ENCODE results near the gene MYL12B. TPM values are rescaled to one million over a fixed set of nuclear protein-coding genes. Genes with fewer than 3 reads are reported as not detected.
"Not testable (repeated sequence)": the region's sequence is repeated elsewhere in the genome, so short reads cannot be mapped to it uniquely, and the experiment has no call there.

MYL12B gene
- total RNA-seq, 1 donor from 2014 or later: 123 TPM

DNA sequence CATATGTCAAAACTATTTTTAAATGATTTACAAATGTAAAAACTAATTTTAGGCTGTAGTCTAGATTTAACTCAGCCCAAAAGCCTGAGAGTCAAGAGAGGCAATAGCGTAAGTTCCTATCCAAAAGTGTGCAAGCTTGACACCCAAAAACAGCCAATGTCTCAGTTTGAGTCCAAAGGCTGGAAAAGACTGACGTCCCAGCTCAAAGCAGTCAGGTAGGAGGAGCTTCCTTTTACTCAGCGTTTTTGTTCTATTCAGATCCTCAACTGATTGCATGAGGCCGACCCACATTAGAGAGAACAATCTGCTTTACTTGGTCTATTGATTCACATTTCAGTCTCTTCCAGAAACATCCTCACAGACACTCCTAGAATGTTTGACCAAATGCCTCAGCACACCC is 51.8 kb downstream of the MYL12B start:
- no peak for DNase-seq
- H3K27ac Mint-ChIP-seq (ENCODE audit: unreplicated experiment): no peak overlapping the region
- no peak overlapping the region for H3K4me3 Mint-ChIP-seq (ENCODE audit: unreplicated experiment)
- H3K9me3 Mint-ChIP-seq (ENCODE audit: unreplicated experiment): no peaks in the 10 kb centered on the region
- TF ChIP-seq, protein P1, sequence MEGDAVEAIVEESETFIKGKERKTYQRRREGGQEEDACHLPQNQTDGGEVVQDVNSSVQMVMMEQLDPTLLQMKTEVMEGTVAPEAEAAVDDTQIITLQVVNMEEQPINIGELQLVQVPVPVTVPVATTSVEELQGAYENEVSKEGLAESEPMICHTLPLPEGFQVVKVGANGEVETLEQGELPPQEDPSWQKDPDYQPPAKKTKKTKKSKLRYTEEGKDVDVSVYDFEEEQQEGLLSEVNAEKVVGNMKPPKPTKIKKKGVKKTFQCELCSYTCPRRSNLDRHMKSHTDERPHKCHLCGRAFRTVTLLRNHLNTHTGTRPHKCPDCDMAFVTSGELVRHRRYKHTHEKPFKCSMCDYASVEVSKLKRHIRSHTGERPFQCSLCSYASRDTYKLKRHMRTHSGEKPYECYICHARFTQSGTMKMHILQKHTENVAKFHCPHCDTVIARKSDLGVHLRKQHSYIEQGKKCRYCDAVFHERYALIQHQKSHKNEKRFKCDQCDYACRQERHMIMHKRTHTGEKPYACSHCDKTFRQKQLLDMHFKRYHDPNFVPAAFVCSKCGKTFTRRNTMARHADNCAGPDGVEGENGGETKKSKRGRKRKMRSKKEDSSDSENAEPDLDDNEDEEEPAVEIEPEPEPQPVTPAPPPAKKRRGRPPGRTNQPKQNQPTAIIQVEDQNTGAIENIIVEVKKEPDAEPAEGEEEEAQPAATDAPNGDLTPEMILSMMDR (IDR thresholded peaks at IDR 0.05; ENCODE audit: partially characterized antibody, unreplicated experiment): no peak
- no peaks in the 10 kb centered on the region for H3K4me1 Mint-ChIP-seq (ENCODE audit: low read depth, unreplicated experiment)
- H3K36me3 Mint-ChIP-seq (ENCODE audit: unreplicated experiment): peaks cover 14% of the 10 kb centered on the region
- no peaks in the 10 kb centered on the region for H3K27me3 Mint-ChIP-seq (ENCODE audit: unreplicated experiment)

DNA sequence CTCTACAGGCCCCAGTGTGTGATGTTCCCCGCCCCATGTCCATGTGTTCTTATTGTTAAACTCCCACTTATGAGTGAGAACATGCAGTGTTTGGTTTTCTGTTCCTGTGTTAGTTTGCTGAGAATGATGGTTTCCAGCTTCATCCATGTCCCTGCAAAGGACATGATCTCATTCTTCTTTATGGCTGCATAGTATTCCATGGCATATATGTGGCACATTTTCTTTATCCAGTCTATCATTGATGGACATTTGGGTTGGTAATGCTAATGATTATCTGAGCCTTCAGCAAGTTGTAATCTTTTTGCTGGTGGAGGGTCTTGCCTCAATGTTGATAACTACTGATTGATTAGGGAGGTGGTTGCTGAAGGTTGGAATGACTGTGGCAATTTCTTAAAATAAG is 53.4 kb downstream of the MYL12B start:
- H3K27ac Mint-ChIP-seq (ENCODE audit: unreplicated experiment); H3K4me3 Mint-ChIP-seq (ENCODE audit: unreplicated experiment); H3K9me3 Mint-ChIP-seq (ENCODE audit: unreplicated experiment); H3K4me1 Mint-ChIP-seq (ENCODE audit: low read depth, unreplicated experiment); H3K27me3 Mint-ChIP-seq (ENCODE audit: unreplicated experiment); DNase-seq: not testable (repeated sequence)
- peaks cover 14% of the 10 kb centered on the region for H3K36me3 Mint-ChIP-seq (ENCODE audit: unreplicated experiment)

DNA sequence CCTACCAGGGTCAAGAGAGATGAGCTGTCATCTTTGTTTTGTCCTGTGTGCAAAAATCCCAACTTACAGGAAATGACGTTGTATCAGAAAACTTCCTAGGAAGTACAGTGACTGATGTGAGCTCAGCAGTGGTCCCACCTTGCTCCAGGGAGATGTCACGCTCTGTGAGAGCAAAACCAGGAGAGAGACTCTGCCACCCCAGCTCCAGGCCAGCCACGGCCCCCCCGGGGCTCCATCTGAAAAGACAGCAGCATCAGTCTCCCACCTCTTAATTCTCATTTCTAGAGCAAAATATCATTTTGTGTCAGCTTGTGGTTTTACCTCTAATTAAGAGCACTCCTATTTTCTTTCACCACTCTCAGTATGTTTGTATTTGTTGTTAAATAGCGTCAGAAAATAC is 57.5 kb downstream of the MYL12B start:
- TF ChIP-seq, protein P1 (IDR thresholded peaks at IDR 0.05; ENCODE audit: partially characterized antibody, unreplicated experiment): no peak
- Mint-ChIP-seq H3K9me3 (ENCODE audit: unreplicated experiment) (no peaks in the 10 kb centered on the region), H3K27ac (ENCODE audit: unreplicated experiment) (no peak overlapping the region), H3K36me3 (ENCODE audit: unreplicated experiment) (peaks cover 14% of the 10 kb centered on the region), H3K4me1 (ENCODE audit: low read depth, unreplicated experiment) (peaks cover 5% of the 10 kb centered on the region), H3K4me3 (ENCODE audit: unreplicated experiment) (no peak overlapping the region), H3K27me3 (ENCODE audit: unreplicated experiment) (peaks cover 1% of the 10 kb centered on the region)
- no peak for DNase-seq

GRCh38 chr18:3319894-3320454 is 58.0 kb downstream of the MYL12B start:
- Mint-ChIP-seq H3K9me3 (ENCODE audit: unreplicated experiment) (no peaks in the 10 kb centered on the region), H3K27ac (ENCODE audit: unreplicated experiment) (no peak overlapping the region), H3K4me3 (ENCODE audit: unreplicated experiment) (no peak overlapping the region), H3K27me3 (ENCODE audit: unreplicated experiment) (peaks cover 1% of the 10 kb centered on the region), H3K36me3 (ENCODE audit: unreplicated experiment) (peaks cover 14% of the 10 kb centered on the region), H3K4me1 (ENCODE audit: low read depth, unreplicated experiment) (peaks cover 5% of the 10 kb centered on the region)
- no peak for DNase-seq
- TF ChIP-seq, protein P1 (IDR thresholded peaks at IDR 0.05; ENCODE audit: partially characterized antibody, unreplicated experiment): no peak

DNA sequence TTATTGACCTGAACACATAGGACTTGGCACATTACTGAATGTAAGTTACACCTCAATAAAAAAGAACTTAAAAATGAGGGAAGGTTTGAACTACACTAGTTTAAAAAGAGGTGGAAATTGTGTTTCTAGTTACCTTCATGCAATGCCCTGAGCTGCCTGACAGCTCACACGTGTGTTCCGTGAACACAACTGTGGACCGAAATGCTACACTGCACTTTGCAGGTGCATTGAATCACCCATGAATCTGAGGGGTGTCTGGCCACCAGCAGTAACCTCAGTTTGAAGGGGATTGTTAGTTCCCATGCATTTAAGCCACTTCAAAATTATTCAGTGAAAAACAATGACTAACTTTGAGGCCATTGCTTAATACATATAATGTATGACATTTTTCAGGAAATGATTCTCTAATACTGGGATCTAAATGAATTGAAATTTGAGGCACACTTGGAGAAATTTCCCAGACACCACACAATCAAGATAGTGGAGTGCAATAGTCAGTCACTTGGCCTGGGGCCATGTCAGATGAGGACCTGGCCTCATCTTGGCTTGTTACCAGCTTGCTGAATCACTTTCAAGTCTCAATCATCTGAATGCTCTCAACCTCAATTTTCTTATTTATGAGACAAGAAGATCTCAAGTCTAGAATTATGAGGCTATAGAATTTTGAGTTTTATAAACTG is 59.3 kb downstream of the MYL12B start:
- Mint-ChIP-seq H3K27me3 (ENCODE audit: unreplicated experiment) (peaks cover 1% of the 10 kb centered on the region), H3K4me3 (ENCODE audit: unreplicated experiment) (no peak overlapping the region), H3K4me1 (ENCODE audit: low read depth, unreplicated experiment) (peaks cover 5% of the 10 kb centered on the region), H3K36me3 (ENCODE audit: unreplicated experiment) (peaks cover 3% of the 10 kb centered on the region), H3K27ac (ENCODE audit: unreplicated experiment) (no peak overlapping the region), H3K9me3 (ENCODE audit: unreplicated experiment) (no peaks in the 10 kb centered on the region)
- TF ChIP-seq, protein P1 (IDR thresholded peaks at IDR 0.05; ENCODE audit: partially characterized antibody, unreplicated experiment): no peak
- no peak for DNase-seq
